HL-60 (cell line): ENCODE measurements around the gene HOXB8.

Source experiments
- DNase-seq, 2 experiments: peaks; one replicate each; pipeline ENCODE4 v3.0.0-alpha.2; 2010 to 2020; ENCODE audit warnings: low read depth in 1 of 2, low spot score in 1 of 2
- H3K27ac ChIP-seq: fragments of 250-450 bp; sonication (Bioruptor Pico); replicated peaks from 2 replicates; pipeline ENCODE4 v1.5.1; 2020; ENCODE audit warnings: mild to moderate bottlenecking, moderate library complexity
- H3K27me3 ChIP-seq: fragments of 250-450 bp; sonication (Bioruptor Pico); 2 replicates; pipeline ENCODE4 v1.5.1; 2021; ENCODE audit warnings: mild to moderate bottlenecking, moderate library complexity; ENCODE audit not compliant: insufficient read depth, poor library complexity, severe bottlenecking
- H3K4me3 ChIP-seq: replicated peaks from 2 replicates; pipeline ENCODE4 v1.5.1; 2011; ENCODE audit warnings: mild to moderate bottlenecking, control low read depth, low read length; ENCODE audit not compliant: insufficient read depth
- GABPA ChIP-seq: IDR thresholded peaks from 2 replicates; pipeline ENCODE4 v1.6.1; 2012; ENCODE audit warnings: low read depth
- POLR2AphosphoS5 ChIP-seq: IDR thresholded peaks from 2 replicates; pipeline ENCODE4 v1.6.1; 2012; ENCODE audit warnings: low read depth
- SPI1 ChIP-seq: IDR thresholded peaks from 2 replicates; pipeline ENCODE4 v1.6.1; 2012; ENCODE audit warnings: low read depth, mild to moderate bottlenecking, borderline replicate concordance
- TF ChIP-seq, protein P1 (sequence below): IDR thresholded peaks from 2 replicates; pipeline ENCODE4 v1.6.1; 2012; ENCODE audit warnings: low read depth; ENCODE audit not compliant: insufficient replicate concordance
- TF ChIP-seq, protein P2 (sequence below): IDR thresholded peaks from one replicate; pipeline ENCODE4 v1.5.1; 2011; ENCODE audit warnings: low read length, control low read depth, inconsistent platforms; ENCODE audit not compliant: insufficient read depth

Gene HOXB8

GRCh38 chr17:48611681-48612455, 3.2 kb downstream of the HOXB8 start:
- H3K4me3 ChIP-seq, result no peak overlapping the region
- peaks cover 71% of the 10 kb centered on the region for H3K27me3 ChIP-seq
- TF ChIP-seq POLR2AphosphoS5 (no peak), GABPA (no peak), SPI1 (no peak)
- TF ChIP-seq, protein P1, sequence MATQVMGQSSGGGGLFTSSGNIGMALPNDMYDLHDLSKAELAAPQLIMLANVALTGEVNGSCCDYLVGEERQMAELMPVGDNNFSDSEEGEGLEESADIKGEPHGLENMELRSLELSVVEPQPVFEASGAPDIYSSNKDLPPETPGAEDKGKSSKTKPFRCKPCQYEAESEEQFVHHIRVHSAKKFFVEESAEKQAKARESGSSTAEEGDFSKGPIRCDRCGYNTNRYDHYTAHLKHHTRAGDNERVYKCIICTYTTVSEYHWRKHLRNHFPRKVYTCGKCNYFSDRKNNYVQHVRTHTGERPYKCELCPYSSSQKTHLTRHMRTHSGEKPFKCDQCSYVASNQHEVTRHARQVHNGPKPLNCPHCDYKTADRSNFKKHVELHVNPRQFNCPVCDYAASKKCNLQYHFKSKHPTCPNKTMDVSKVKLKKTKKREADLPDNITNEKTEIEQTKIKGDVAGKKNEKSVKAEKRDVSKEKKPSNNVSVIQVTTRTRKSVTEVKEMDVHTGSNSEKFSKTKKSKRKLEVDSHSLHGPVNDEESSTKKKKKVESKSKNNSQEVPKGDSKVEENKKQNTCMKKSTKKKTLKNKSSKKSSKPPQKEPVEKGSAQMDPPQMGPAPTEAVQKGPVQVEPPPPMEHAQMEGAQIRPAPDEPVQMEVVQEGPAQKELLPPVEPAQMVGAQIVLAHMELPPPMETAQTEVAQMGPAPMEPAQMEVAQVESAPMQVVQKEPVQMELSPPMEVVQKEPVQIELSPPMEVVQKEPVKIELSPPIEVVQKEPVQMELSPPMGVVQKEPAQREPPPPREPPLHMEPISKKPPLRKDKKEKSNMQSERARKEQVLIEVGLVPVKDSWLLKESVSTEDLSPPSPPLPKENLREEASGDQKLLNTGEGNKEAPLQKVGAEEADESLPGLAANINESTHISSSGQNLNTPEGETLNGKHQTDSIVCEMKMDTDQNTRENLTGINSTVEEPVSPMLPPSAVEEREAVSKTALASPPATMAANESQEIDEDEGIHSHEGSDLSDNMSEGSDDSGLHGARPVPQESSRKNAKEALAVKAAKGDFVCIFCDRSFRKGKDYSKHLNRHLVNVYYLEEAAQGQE, result no peak
- TF ChIP-seq, protein P2, sequence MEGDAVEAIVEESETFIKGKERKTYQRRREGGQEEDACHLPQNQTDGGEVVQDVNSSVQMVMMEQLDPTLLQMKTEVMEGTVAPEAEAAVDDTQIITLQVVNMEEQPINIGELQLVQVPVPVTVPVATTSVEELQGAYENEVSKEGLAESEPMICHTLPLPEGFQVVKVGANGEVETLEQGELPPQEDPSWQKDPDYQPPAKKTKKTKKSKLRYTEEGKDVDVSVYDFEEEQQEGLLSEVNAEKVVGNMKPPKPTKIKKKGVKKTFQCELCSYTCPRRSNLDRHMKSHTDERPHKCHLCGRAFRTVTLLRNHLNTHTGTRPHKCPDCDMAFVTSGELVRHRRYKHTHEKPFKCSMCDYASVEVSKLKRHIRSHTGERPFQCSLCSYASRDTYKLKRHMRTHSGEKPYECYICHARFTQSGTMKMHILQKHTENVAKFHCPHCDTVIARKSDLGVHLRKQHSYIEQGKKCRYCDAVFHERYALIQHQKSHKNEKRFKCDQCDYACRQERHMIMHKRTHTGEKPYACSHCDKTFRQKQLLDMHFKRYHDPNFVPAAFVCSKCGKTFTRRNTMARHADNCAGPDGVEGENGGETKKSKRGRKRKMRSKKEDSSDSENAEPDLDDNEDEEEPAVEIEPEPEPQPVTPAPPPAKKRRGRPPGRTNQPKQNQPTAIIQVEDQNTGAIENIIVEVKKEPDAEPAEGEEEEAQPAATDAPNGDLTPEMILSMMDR, result no peak
- DNase-seq, result no peak
- H3K27ac ChIP-seq, result no peak overlapping the region

- no peak overlapping the region for H3K4me3 ChIP-seq
- TF ChIP-seq, protein P2, result no peak
- no peak for TF ChIP-seq SPI1
- TF ChIP-seq POLR2AphosphoS5, result no peak
- TF ChIP-seq, protein P1, result no peak
- TF ChIP-seq GABPA, result no peak
- peaks cover 67% of the 10 kb centered on the region for H3K27me3 ChIP-seq
- H3K27ac ChIP-seq, result no peak overlapping the region
- DNase-seq, result no peak
Observed at GRCh38 chr17:48611213-48611612, 3.9 kb downstream of the HOXB8 start.

- no peak for TF ChIP-seq SPI1
- TF ChIP-seq POLR2AphosphoS5, result no peak
- no peak for TF ChIP-seq GABPA
- TF ChIP-seq, protein P1, result no peak
- TF ChIP-seq, protein P2, result no peak
- H3K27ac ChIP-seq, result no peak within 1 kb of the TSS
- no peak for DNase-seq
- H3K4me3 ChIP-seq, result no peak within 1 kb of the TSS
- peaks cover 66% of the 10 kb centered on the region for H3K27me3 ChIP-seq
Observed at GRCh38 chr17:48610282-48611211, 4.5 kb downstream of the HOXB8 start, which contains the start of gene HOXB7. HOXB7 (minus strand) TSS chr17:48611017; CDS start chr17:48610918, 99 bp downstream.
